HG03469 (cell line): Measurements from ENCODE around the gene DDX10.

Experiments used
- ATAC-seq: cut with Tn5 transposase; IDR thresholded peaks from one replicate; pipeline ENCODE4 v1.9.1; 2021; ENCODE audit warnings: mild to moderate bottlenecking, moderate library complexity, moderate number of reproducible peaks; ENCODE audit not compliant: unreplicated experiment

The DDX10 gene

DNA sequence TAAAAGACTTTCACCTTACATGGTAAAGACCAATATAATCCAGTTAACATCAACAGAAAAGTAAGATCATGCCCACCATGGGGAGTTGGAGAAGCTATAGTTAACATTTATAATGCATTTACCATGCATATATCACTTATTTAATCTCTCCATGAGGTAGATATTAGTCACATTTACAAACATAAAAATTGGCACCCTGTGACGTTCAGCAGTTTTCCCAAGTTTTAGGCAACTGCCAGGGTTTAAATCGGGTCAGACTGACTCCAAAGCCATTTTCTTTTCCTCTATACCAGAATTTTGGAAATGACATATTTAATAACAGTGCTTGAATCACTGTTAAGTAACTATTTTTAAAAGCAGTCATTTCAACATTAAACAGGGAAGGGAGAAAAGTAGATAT, 266.3 kb downstream of the DDX10 start:
- ATAC-seq, result no peak

DNA sequence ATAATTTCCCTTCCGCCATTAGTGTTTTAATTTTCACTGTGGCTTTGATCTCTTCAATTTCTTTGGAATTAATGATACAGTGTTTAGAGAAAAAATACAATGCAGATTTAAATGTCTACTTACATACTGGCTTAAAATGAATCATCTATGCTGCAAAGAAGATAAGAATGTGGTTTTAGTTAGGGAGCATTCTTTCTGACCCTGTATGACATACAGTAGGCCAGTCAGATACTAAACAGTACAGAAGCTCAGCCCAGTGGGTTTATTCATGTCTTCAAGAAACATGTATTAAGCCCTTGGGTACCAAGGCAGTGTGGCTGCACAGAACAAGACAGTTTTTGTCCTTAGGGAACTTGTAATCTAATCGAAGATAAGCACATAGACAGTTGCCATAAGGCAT, 268.8 kb downstream of the DDX10 start:
- ATAC-seq, result no peak

DNA sequence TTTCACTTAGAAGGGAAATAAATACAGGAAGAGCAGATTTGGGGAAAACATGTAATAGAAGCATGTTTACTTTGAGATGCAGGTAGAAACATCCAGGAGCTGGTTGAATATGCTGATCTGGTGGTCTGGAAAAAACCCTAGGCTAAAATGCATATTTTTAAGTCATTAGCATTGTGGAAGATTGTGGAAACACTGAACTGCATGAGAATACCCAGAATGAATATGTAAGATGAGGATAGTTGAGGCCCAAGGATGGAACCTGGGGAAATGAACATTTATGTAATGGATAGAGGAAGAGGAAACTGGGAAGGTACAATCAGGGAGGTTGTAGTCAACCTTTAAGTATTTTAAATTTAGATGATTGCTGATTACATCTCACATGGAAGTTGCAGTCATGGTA, 269.4 kb downstream of the DDX10 start:
- no peak for ATAC-seq

DNA sequence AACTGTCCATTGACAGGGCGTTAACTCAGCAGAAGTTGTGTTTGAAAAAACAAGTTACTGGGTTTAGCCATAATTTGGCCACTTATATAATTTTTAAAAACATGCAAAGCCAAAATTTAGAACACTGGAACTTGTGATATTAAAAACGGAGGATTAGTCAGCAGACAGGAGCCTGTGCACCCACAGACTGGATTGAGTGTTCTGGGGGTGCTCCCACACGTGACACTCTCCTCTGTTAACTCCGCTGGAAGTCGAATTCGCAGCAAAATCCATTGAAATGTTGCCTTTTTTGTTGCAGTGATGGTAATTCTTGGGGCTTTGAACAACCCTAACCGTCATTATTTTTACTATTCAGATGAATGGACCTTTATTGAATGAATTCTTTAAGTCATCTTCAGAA, 269.8 kb downstream of the DDX10 start:
- no peak for ATAC-seq

DNA sequence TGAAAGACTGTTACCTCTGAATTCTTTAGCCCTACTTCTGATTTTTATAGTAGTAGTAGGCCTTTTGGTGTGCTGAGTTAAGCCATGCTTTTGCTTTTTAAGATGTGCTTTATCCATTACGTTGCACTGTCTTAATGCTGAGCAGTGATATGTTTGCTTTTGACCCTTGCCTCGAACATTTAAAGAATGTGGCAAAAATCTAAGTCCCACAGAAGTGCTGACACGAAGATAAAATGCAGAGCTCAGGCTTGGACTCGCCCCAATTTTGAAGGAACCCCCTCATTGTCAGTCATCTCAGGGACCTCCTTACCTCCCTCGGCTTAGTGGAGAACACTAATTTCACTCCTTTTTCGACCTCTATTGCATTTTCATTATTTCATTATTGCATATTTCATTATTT, 272.9 kb downstream of the DDX10 start:
- ATAC-seq, result no peak

DNA sequence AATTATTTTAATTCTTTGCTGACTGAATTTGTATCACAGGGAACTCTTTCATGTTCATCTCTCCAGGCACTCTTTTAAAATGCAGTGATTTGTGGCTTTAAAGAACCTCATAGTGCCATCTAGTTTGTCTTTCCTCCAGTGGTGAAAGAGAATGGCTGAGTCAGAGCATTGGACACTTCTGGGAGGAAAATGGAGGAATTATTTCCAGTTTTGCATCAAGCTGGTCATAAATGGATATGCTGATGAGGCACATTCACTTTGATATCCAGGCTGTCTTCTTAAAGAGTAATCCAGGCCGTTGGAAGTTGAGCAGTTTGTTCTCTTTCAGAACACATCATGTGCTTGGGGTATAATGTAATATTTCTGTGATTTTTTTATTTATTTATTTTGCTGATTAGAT, 273.7 kb downstream of the DDX10 start:
- no peak for ATAC-seq

DNA sequence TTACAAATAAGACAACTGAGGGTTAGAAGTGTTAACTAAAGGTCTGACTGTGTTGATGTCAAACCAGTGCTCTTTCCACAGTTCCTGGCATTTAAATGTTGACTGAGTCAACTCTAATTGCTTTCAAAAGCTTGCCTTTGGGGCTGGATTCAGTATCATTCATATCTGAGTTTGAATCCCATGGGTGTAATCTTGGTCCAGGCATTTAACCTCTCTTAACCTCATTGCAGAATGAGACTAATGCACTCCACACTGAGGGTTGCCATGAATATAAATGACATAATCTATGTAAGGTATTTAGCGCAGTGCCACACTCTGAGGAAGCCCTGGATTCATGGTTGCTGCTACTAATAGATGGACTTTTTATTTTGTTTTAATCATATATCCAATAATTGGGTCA, 274.3 kb downstream of the DDX10 start:
- no peak for ATAC-seq

DNA sequence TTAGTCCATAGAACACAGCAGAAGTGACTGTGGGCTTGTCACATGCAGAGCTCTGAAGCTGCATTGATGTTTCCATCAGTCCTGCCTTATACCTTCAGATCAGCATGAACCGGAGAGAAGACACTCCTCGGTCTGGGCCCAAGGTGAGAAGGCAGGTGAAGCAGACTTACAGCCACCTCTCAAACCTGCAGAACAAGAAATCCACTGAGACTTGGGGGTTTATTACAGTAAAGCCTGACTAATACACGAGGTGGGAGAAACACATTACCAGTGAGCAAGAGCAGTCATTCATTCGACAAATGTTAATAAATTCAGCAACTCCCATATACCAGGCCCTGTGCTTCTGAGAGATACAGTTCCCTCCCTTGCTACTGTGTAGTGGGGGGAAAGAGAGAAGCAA, 279.0 kb downstream of the DDX10 start:
- no peak for ATAC-seq

DNA sequence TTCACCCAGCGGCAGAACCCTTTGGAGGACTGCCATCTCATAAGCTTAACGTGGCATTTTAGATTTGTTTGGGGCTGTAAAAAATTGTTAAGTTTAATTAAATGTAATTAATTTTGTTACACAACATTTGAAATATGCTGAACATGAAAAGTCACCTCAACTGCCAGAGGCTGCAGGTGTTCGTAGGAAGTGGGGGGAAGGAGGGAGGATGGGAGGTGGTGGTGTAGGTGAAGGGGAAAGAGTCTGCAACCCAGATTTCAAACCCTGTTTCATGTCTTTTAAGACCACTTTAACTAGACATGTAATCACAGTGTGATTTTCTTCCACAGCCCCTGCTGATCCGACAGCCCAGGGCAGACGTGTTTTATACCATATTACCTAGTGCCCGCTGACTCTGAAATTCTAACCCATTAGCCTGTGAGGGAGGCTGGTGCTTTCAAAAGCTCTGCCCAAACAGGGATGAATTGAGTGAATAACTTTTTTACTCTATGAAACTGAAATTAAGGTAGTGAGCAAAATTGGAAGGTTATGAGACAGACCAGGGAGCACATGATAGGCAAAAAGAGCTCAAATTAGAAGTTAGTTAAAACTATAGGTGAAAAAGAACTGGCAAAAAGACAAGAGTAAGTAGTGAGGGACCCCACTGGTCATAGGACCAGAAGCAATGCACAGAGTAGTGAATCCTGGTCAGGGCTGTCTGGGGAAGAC, 279.8 kb downstream of the DDX10 start:
- no peak for ATAC-seq

DNA sequence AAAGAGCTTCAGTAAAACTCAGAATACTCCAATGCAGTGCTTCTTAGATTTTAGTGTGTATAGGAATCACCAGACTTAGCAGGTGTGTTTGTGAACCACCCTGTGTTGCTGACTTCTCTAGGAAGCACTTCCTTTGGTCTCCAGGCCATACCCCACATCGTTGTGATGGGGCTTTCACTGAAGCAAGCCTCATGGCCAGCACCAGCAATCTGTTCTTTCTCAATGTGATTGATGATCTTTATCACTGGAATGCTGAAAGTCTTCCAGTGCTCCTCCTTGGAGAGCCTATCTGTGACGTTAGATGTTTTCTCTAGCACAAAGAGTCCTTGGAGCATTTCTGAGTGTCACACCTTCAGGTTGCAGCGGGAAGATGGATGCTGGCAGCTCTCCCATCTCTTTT, 280.5 kb downstream of the DDX10 start:
- ATAC-seq, result no peak

DNA sequence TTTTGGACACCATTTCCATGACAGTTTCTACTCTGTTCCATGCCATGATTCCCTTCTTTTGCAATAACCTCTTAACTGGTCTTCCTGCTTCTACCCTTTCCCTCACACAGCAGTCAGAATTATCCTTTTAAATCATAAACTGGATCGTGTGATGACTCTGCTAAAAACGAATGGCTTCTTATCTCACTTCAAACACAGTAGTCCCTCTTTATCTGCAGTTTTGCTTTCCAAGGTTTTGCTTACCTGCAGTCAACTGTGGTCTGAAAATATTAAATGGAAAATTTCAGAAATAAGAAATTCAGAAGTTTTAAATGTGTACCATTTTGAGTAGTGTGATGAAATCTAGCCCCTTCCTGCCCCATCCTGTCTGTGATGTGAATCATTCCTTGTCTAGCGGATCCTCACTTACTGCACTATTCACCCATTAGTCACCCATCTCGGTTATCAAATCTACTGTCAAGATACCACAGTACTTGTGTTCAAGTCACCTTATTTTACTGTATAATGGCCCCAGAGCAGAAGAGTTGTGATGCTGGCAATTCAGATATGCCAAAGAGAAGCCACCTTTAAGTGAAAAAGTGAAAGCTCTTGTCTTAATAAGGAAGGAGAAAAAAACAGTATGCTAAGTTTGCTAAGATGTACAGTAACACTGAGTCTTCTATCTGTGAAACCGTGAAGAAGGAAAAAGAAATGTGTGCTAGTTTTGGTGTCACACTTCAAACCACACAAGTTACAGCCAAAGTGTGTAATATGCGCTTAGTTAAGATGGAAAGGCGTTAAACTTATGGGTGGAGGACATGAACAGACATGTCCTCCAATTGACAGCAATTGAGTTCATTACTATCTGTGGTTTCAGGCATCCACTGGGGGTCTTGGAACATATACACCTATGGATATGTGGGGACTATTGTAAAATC, 283.0 kb downstream of the DDX10 start:
- no peak for ATAC-seq

DNA sequence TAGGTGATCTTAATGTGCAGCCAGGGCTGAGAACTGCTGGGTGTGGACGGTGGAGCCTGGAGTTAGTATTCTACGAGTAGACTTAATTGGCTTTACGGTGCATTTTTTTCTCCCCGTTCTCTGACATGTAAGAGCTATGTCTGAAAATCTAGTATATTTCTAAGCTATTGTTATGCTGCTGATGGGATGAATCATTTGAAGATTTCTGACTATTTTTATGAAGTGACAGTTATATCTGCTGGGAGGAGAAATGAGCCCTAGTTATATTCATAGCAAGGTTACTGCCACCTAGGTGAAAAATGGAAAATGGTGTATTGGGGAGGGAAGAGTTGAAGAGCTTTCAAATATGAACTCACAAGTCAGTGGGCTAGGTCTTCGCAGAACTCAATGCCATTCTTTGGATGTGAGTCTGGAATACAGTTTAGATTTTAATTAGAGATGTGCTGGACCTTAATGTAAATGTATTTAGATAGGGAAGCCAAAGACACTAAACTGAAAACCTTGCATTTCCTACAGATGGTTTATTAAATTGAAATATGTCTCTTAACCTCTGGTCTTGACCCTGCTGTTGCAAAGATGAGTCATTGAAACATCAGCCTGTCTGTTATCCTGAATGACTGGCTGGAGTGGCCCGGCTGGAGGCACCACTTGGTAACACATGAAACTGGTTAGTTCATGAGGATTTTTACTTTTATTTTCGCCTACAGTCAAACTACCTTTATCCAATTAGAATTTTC, 293.7 kb downstream of the DDX10 start:
- peak; percentile 50 for ATAC-seq

DNA sequence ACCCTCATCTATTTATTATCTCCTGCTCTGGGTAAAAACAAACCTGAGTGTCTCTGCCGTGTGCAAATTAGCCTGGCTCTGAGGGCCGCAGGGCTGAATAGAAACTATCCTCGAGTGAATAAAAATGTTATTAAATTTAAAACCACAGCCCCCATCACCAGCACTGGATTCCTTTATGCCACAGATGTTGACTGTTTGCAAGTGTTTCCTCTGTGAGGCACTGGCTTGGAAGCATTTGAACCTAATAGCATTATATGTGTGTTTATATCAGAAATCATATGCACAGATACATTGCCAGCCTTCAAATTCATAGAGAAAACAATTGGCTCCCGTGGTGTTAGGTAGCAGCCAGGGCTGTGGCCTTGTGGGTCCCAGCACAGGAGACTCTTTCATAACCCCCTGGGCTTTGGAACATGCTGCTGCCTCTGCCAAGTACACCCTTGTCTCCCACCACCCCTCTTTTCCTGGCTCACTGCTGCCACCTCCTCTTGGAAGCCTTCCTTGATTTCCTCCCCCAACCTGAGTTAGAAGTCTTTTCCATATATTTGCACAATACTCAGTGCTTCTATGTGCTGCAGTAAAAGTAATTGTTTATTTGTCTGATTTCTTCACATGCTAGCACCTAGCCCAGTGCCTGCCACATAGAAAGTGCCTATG, 294.4 kb downstream of the DDX10 start:
- no peak for ATAC-seq

DNA sequence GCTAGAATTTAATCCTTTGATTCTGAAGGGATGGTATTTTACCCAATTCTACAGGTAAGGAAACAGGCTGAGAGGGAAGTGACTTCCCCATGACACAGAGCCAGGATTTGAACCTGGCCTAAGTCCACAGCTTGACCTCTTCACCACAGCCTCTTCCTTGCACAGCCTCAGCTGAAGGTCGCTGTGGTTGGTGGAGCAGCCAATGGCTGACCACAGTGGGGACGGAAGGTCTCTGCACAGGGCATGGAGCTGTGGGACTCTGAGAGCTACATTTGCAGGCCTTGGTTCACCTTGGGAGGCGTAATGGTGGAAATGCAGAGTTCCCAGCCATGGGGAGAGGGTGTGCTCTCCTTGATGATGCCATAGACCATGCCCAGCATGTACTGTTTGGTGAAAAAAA, 295.0 kb downstream of the DDX10 start:
- no peak for ATAC-seq

DNA sequence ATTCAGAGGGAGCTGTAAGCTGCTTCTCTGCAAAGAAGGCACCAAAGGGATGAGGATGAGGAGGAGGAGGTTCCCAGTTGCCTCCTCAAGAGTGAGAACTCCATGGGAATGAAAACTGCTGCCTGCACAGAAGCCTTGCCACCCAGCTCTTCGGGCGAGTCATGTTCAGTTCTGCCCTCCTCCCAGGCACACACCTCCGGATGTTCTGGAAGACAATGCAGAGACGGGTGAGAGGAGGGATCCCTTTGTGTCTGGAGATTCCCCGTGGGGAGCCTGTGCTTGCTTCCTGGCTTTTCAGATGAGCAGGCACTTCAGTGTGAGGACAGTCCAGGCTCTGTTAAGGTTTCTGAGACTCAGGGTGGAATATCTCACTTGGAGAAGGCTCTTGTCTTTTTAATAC, 295.6 kb downstream of the DDX10 start:
- ATAC-seq, result no peak

DNA sequence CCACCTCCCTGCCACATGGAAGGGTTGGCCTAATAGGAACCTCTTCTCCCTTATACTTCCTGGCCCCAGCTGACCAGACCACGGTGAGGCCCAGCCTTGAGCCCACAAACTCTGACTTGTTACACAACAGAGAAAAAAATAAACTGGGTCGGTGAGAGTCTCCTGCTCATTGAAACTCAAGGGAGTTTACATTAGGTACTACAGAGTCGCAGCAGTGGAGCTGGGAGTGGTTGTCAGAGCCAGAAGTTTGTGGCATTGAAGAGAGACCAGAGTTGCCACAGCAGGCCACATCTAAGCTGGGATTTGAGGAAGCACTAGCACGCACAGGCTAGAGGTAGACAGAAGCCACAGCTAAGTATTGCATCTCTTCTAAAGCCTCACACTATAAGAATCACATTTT, 296.2 kb downstream of the DDX10 start:
- no peak for ATAC-seq

DNA sequence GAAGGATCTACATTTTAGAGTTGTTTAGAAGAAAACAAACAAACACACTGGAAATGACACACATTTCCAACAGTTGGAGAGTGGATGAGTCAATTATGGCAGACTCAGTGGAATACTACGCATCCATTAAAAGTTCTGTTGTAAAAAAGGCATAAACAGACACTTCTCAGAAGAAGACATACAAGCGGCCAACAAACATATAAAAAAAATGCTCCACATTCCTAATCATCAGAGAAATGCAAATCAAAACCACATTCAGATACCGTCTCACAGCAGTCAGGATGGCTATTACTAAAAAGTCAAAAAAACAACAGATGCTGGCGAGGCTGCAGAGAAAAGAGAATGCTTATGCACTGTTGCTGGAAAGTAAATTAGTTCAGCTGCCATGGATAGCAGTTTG, 298.2 kb downstream of the DDX10 start:
- no peak for ATAC-seq

DNA sequence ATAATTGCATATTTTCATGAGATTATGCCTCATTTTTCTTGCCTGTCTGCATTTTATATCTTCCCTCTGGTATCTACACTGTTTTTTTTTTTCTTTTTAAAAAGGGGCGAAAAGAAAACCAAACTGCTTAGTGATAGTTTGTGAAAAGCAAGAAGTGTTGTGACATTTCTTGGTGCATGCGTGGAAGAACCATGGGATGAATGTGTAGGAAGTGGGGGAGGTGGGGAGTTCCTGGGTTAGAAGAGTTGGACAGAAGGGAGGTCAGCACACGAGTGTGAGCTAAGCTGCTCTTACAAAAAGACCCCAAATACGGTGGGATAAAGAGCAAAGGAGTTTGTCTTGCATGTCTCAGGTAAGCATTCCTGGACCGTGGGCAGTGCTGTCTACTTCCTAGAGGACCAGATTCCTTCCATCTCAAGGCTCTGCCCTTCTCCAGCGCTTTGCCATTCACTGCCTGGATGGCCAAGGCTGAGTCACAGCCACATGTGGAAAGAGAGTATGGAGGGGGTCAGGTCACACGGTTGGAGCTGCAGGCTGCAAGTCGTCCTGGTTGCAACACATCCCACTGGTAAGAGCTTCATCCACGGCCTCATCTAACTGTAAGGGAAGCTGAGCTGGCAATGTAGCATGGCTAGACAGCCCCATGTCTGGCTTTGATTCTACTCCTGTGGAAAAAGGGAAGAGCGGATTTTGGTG, 300.6 kb downstream of the DDX10 start:
- ATAC-seq, result no peak

DNA sequence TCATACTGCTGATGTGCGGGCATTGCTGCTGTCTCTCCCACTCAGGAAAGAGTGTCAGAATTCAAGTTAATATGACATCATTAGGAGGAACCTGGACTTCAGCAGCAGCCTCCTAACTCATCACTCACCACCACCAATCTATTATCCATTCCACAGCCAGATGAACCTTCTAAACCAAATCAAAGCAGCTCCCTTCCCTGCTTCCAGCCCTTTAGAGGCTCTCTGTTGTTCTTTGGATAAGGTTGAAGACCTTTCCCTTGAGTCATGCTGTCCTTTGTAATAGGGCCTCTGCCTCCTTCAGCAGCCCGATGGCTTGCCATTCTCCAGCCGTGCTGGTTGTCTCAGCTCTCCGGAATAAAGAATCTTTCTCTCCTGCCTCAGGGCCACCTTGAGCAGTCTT, 301.3 kb downstream of the DDX10 start:
- ATAC-seq, result no peak

DNA sequence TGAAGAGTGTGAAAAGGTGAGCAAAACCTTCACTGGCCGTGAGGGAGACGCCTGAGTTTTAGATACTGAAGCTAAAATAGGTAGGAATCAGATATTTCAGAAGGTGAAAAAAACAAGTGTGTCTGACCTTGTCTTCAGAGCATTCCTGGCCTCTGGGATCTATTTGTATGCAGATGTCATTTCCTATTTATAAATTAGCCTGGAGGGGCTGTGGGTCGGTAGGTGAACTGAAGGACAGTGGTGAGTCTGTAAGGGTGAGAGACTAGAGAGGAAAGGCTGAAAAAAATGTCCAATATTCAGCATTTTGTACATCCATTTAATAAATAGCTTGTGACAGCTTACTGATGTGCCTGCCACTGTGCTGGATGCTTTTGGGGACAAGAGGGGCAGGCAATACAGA, 302.1 kb downstream of the DDX10 start:
- no peak for ATAC-seq

DNA sequence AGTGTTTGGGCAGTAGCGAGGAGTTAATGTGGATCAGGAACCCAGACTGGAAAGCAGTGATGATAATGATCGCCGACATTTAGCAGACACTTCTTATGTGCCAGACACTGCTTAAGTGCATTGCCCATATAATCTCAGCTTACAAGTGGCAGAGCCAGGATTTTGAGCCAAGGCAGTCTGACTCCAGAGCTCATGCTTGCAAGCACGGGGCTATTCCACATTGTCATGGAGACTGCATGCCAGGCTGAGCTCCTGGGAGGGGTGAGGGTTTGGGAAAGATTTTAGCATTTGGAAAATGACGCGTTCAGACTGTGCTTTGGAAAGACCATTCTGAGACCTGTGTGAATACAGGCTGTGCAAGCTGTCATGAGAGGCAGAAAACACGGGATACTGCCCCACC, 302.7 kb downstream of the DDX10 start:
- no peak for ATAC-seq
